H1 (cell line): ENCODE measurements around the gene HS1BP3. TPM values are rescaled to one million over a fixed set of nuclear protein-coding genes. Genes with fewer than 3 reads are reported as not detected.

Source experiments
- CTCF ChIA-PET: fragments of 300-600 bp; sonication (Branson Sonifier 250); formaldehyde crosslinking; loops from one replicate; lab custom pipeline; 2021; ENCODE audit not compliant: partially characterized antibody; lab: Charles Lee
- POLR2A ChIA-PET: fragments of 300-600 bp; sonication (Branson Sonifier 250); formaldehyde crosslinking; loops from one replicate; lab custom pipeline; 2021; ENCODE audit warnings: inconsistent platforms; ENCODE audit not compliant: partially characterized antibody; lab: Charles Lee
- DNase-seq, 2 experiments: peaks; one replicate each; pipeline versions ENCODE4 v3.0.0 to v3.0.0-alpha.2; 2010 to 2022; ENCODE audit warnings: low spot score in 2 of 2, low read depth in 1 of 2, mixed read lengths in 1 of 2
- FAIRE-seq: peaks from 2 replicates; lab custom pipeline; 2011; peaks lifted over from hg19 to GRCh38; lab: Jason Lieb, UNC
- H2AFZ ChIP-seq: 2 replicates; pipeline ENCODE4 v1.8.1; 2012; ENCODE audit warnings: low read length, inconsistent platforms
- H2AK5ac ChIP-seq: 2 replicates; pipeline ENCODE4 v1.6.1; 2013; ENCODE audit warnings: low read depth, low read length
- H2BK120ac ChIP-seq: replicated peaks from 2 replicates; pipeline ENCODE3; 2013; ENCODE audit warnings: low read depth, low read length, inconsistent platforms
- H2BK12ac ChIP-seq: 2 replicates; pipeline ENCODE4 v1.6.1; 2013; ENCODE audit warnings: low read depth, low read length
- H2BK15ac ChIP-seq: 2 replicates; pipeline ENCODE4 v1.6.1; 2013; ENCODE audit warnings: low read length
- H2BK20ac ChIP-seq: 2 replicates; pipeline ENCODE4 v1.6.1; 2013; ENCODE audit warnings: low read length
- H2BK5ac ChIP-seq: 2 replicates; pipeline ENCODE4 v1.6.1; 2013; ENCODE audit warnings: low read depth, low read length
- H3K14ac ChIP-seq: 2 replicates; pipeline ENCODE4 v1.6.1; 2013; ENCODE audit warnings: inconsistent platforms; ENCODE audit not compliant: insufficient read length
- H3K18ac ChIP-seq: 2 replicates; pipeline ENCODE4 v1.6.1; 2013; ENCODE audit warnings: low read length; ENCODE audit errors: extremely low read depth
- H3K23ac ChIP-seq: 2 replicates; pipeline ENCODE4 v1.6.1; 2013; ENCODE audit warnings: inconsistent platforms; ENCODE audit not compliant: insufficient read length
- H3K23me2 ChIP-seq: 2 replicates; pipeline ENCODE4 v1.6.1; 2013; ENCODE audit warnings: low read depth, low read length
- H3K27ac ChIP-seq: 2 replicates; pipeline ENCODE4 v1.6.1; 2011; ENCODE audit warnings: low read depth, low read length, inconsistent platforms
- H3K27me3 ChIP-seq, 4 experiments: replicated peaks in 1 of 4; 1 replicate in 1 of 4; 2 replicates in 3 of 4; pipeline versions ENCODE4 v1.6.1 to v1.8.1; 2011 to 2013; ENCODE audit warnings: low read length in 3 of 4, mild to moderate bottlenecking in 3 of 4, inconsistent platforms in 2 of 4, mixed read lengths in 2 of 4, moderate library complexity in 1 of 4; ENCODE audit not compliant: control insufficient read depth in 3 of 4, insufficient read depth in 3 of 4; ENCODE audit errors: extremely low read depth in 1 of 4
- H3K36me3 ChIP-seq, 4 experiments: 2 replicates each; pipeline versions ENCODE4 v1.6.1 to v1.8.1; 2011 to 2013; ENCODE audit warnings: mild to moderate bottlenecking in 4 of 4, low read length in 3 of 4, moderate library complexity in 2 of 4, control low read depth in 1 of 4, inconsistent platforms in 1 of 4; ENCODE audit not compliant: insufficient read depth in 4 of 4, control insufficient read depth in 2 of 4
- H3K4ac ChIP-seq: replicated peaks from 2 replicates; pipeline ENCODE3; 2013; ENCODE audit warnings: low read length, low read depth, mixed read lengths, inconsistent platforms; ENCODE audit not compliant: insufficient read length
- H3K4me1 ChIP-seq, 4 experiments: replicated peaks in 1 of 4; 1 replicate in 1 of 4; 2 replicates in 3 of 4; pipeline versions ENCODE4 v1.6.1 to v1.8.1; 2011 to 2013; ENCODE audit warnings: low read length in 3 of 4, inconsistent platforms in 2 of 4, mixed read lengths in 1 of 4; ENCODE audit not compliant: insufficient read depth in 4 of 4, control insufficient read depth in 3 of 4
- H3K4me2 ChIP-seq, 2 experiments: 2 replicates each; pipeline versions ENCODE4 v1.6.1 to v1.8.1; 2011 to 2013; ENCODE audit warnings: low read depth in 2 of 2, low read length in 2 of 2, control low read depth in 1 of 2, inconsistent platforms in 1 of 2, mild to moderate bottlenecking in 1 of 2; ENCODE audit not compliant: insufficient read depth in 1 of 2
- H3K4me3 ChIP-seq, 4 experiments: fragments of 200-600, 300-600 bp in 1 of 4; sonication (generic), shearing (Covaris generic), sonication (Bioruptor Twin) in 1 of 4; 2 replicates each; pipeline versions ENCODE4 v1.5.1 to v1.8.1; 2011 to 2016; ENCODE audit warnings: low read length in 4 of 4, low read depth in 3 of 4, control low read depth in 2 of 4, inconsistent platforms in 2 of 4, mild to moderate bottlenecking in 2 of 4, mixed read lengths in 1 of 4, moderate library complexity in 1 of 4; ENCODE audit not compliant: insufficient read depth in 2 of 4; ENCODE audit errors: extremely low read depth in 1 of 4
- H3K56ac ChIP-seq: replicated peaks from 2 replicates; pipeline ENCODE3; 2013; ENCODE audit warnings: low read depth, mild to moderate bottlenecking, mixed read lengths, low read length, inconsistent platforms; ENCODE audit not compliant: insufficient read length
- H3K79me1 ChIP-seq: 2 replicates; pipeline ENCODE4 v1.6.1; 2013; ENCODE audit warnings: low read depth, low read length, control low read depth
- H3K79me2 ChIP-seq, 2 experiments: 2 replicates each; pipeline versions ENCODE4 v1.6.1 to v1.8.1; 2012 to 2013; ENCODE audit warnings: low read length in 2 of 2, mild to moderate bottlenecking in 2 of 2, inconsistent platforms in 1 of 2; ENCODE audit not compliant: insufficient read depth in 2 of 2, control insufficient read depth in 1 of 2
- H3K9ac ChIP-seq, 4 experiments: replicated peaks in 1 of 4; 1 replicate in 1 of 4; 2 replicates in 3 of 4; pipeline versions ENCODE4 v1.6.1 to v1.8.1; 2011 to 2013; ENCODE audit warnings: low read depth in 3 of 4, low read length in 3 of 4, control low read depth in 2 of 4, mild to moderate bottlenecking in 2 of 4, moderate library complexity in 2 of 4, inconsistent platforms in 1 of 4; ENCODE audit errors: extremely low read depth in 1 of 4
- H3K9me3 ChIP-seq, 2 experiments: 2 replicates each; pipeline versions ENCODE4 v1.6.1 to v1.8.1; 2012 to 2013; ENCODE audit warnings: mild to moderate bottlenecking in 2 of 2, moderate library complexity in 2 of 2, control low read depth in 1 of 2, inconsistent platforms in 1 of 2, low read depth in 1 of 2, low read length in 1 of 2, mixed read lengths in 1 of 2; ENCODE audit not compliant: insufficient read depth in 2 of 2
- H4K20me1 ChIP-seq, 2 experiments: replicated peaks in 1 of 2; 2 replicates each; pipeline versions ENCODE3 to v1.8.1; 2011 to 2013; ENCODE audit warnings: inconsistent platforms in 2 of 2, low read length in 2 of 2, mild to moderate bottlenecking in 1 of 2; ENCODE audit not compliant: insufficient read depth in 2 of 2, control insufficient read depth in 1 of 2
- H4K5ac ChIP-seq: 2 replicates; pipeline ENCODE4 v1.6.1; 2013; ENCODE audit warnings: low read length, low read depth, mixed read lengths, inconsistent platforms; ENCODE audit not compliant: insufficient read length
- H4K8ac ChIP-seq: 2 replicates; pipeline ENCODE4 v1.8.0; 2013; ENCODE audit warnings: mild to moderate bottlenecking, moderate library complexity, low read length, inconsistent platforms; ENCODE audit not compliant: insufficient read depth; ENCODE audit errors: extremely low read depth
- H4K91ac ChIP-seq: replicated peaks from 2 replicates; pipeline ENCODE3; 2013; ENCODE audit warnings: low read length, mixed read lengths, inconsistent platforms; ENCODE audit not compliant: insufficient read length
- WGBS, 2 experiments: shearing (Covaris generic) in 1 of 2; methylation state at CpG; one replicate each; pipeline versions ENCODE4 v1.1.6 to v1.1.7; 2013 to 2015; ENCODE audit warnings: low lambda C conversion rate in 2 of 2, mixed read lengths in 2 of 2, inconsistent platforms in 1 of 2, low coverage in 1 of 2, missing lambda C conversion rate in 1 of 2; ENCODE audit not compliant: insufficient replicate concordance in 2 of 2, insufficient coverage in 1 of 2, insufficient read length in 1 of 2; ENCODE audit errors: extremely low coverage in 1 of 2, missing lambda C conversion rate in 1 of 2; 5-methylcytosine and 5-hydroxymethylcytosine counted together
- polyA plus RNA-seq, 7 experiments: library from polyadenylated mRNA; depleted of rRNA in 3 of 7; stranded (reverse) in 5 of 7; unstranded in 2 of 7; fragments of >200 nt in 5 of 7; fragments of 200-250 nt in 2 of 7; gene quantifications; 1 replicate in 5 of 7; 2 replicates in 1 of 7; 4 replicates in 1 of 7; pipeline versions ENCODE4 v1.2.1 to v1.2.3, GENCODE V29; 2011 to 2013; ENCODE audit warnings: missing spikeins in 2 of 7, mixed read lengths in 2 of 7
- total RNA-seq: library from RNA; stranded (reverse); fragmentation: NEBNext Ultra II Directional; extraction: Animal tissue kit (Norgen Biotek cat#: 25700); gene quantifications from 2 replicates; pipeline ENCODE4 v1.2.1, GENCODE V29; 2021

Gene HS1BP3
- total and polyA plus RNA-seq, 2 of the 8 experiments (the other 6 are each of a cell fraction or from before 2014, with no cell fraction given) = 11.1 to 11.3 TPM

DNA sequence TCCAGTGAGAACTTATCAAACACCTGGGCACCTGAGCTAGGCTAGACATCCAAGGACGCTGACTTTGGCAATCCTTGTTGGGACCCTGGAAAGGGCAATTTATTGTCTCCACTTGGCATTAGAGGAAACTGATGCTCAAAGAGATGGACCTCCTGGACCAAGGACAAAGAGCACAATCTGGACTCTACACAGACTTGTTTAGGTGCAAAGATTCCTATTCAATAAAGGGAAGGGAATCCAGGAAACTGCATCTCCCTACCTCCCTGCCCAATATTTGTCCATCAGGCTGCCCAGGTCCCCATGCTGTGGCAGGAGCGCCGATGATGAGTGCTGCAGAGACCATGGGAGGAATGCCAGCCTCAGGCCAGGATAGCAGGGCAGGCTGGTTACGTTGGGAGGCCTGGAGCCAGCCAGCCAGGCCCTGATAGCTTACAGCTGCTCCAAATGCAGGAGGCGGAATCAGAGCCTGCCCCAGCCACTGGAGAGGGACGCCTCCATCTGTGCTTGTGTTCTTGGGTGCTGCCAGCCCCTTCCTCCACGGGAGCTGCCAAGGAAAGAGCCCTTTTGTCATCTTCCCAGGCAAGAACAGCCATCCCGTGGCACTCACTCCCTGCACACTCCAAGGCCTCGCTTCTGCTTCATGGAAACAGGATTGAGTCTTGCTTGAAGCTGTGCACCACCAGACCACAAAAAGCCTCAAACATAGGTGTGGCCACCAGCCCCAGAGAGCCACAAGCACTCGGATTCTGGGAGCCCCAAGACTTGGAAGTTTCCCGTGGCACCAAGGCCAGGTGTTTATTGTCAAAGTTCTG is 60.0 kb downstream of the HS1BP3 start:
- H3K14ac ChIP-seq = no peak overlapping the region
- no peaks in the 10 kb centered on the region for H3K36me3 ChIP-seq
- H3K27ac ChIP-seq = no peak overlapping the region
- FAIRE-seq (no peak), DNase-seq (no peak)
- no peak overlapping the region for H3K4me2 ChIP-seq
- H3K56ac ChIP-seq = no peak overlapping the region
- peak overlapping the region; percentile 29; the same call in 1 of the 2 replicates for H2BK15ac ChIP-seq
- no peak overlapping the region for H2BK120ac ChIP-seq
- CTCF ChIA-PET = interaction anchor here (0.8 to 8.7 kb wide), 13 partner anchors 8 to 212 kb away, joined by 3 to 53 read pairs (median 4); no protein-coding TSS in a partner anchor
- POLR2A ChIA-PET = interaction anchor here (0.7 to 3.5 kb wide), 2 partner anchors 144 to 155 kb away, joined by 3 to 14 read pairs; partner anchors contain the start of gene RHOB
- H4K8ac ChIP-seq = no peak overlapping the region; the same call in 1 of the 2 replicates
- H3K23me2 ChIP-seq = no peaks in the 10 kb centered on the region
- no peak overlapping the region for H2AK5ac ChIP-seq
- 91% methylated on average over 11 of the region's 11 CpGs; no CpG with 5 or more reads in 1 of the 2 experiments for WGBS, 2 experiments
- H3K18ac ChIP-seq = 0 out of 2 replicates have a peak overlapping the region, but pooled peaks have one; percentile 19
- H2AFZ ChIP-seq = no peak overlapping the region
- no peak overlapping the region for H3K4ac ChIP-seq
- H2BK20ac ChIP-seq = no peak overlapping the region
- no peaks in the 10 kb centered on the region for H3K79me2 ChIP-seq
- no peak overlapping the region for H2BK12ac ChIP-seq
- H2BK5ac ChIP-seq = no peak overlapping the region
- peaks cover 4 to 10% (median 5%) of the 10 kb centered on the region in 4 experiments; a peak in 6 of 7 replicates for H3K4me1 ChIP-seq
- no peaks in the 10 kb centered on the region for H3K9me3 ChIP-seq
- no peak overlapping the region for H4K5ac ChIP-seq
- H4K91ac ChIP-seq = no peak overlapping the region
- H3K79me1 ChIP-seq = no peaks in the 10 kb centered on the region
- H3K9ac ChIP-seq = no peak overlapping the region
- H4K20me1 ChIP-seq = no peaks in the 10 kb centered on the region
- H3K4me3 ChIP-seq = no peak overlapping the region
- peaks cover 0 to 2% (median 0%) of the 10 kb centered on the region in 4 experiments; a peak in 1 of 7 replicates for H3K27me3 ChIP-seq
- no peak overlapping the region for H3K23ac ChIP-seq
